GM23338 (cell line): Measurements from ENCODE around the gene AGAP1. TPM values are rescaled to one million over a fixed set of nuclear protein-coding genes. Genes with fewer than 3 reads are reported as not detected.

ENCODE experiments used
- EZH2 ChIP-seq: fragments of 200-600 bp; sonication (generic); IDR thresholded peaks from one replicate; pipeline ENCODE4 v1.8.0; 2017; ENCODE audit warnings: antibody characterized with exemption, mild to moderate bottlenecking, low read depth; ENCODE audit not compliant: unreplicated experiment
- EZH2phosphoT487 ChIP-seq: fragments of 200-600 bp; sonication (generic); IDR thresholded peaks from one replicate; pipeline ENCODE4 v1.8.1; 2018; ENCODE audit warnings: antibody characterized with exemption; ENCODE audit not compliant: unreplicated experiment
- JUNB ChIP-seq: IDR thresholded peaks from one replicate; pipeline ENCODE4 v1.6.1; 2016; ENCODE audit warnings: antibody characterized with exemption; ENCODE audit not compliant: unreplicated experiment
- NANOG ChIP-seq: IDR thresholded peaks from 2 replicates; pipeline ENCODE4 v1.6.1; 2016; ENCODE audit warnings: antibody characterized with exemption, borderline replicate concordance
- POLR2AphosphoS5 ChIP-seq: IDR thresholded peaks from 2 replicates; pipeline ENCODE4 v1.6.1; 2016; ENCODE audit warnings: antibody characterized with exemption, low read depth
- STAT1 ChIP-seq: IDR thresholded peaks from one replicate; pipeline ENCODE4 v1.6.1; 2016; ENCODE audit warnings: antibody characterized with exemption; ENCODE audit not compliant: unreplicated experiment
- ZNF331 ChIP-seq: fragments of 250-450 bp; sonication (Bioruptor Pico); IDR thresholded peaks from 2 replicates; pipeline ENCODE4 v1.5.0; 2020; ENCODE audit warnings: low read depth, mild to moderate bottlenecking, moderate library complexity
- polyA plus RNA-seq: library from polyadenylated mRNA; unstranded; fragments of >200 nt; fragmentation: Nextera tagmentation; extraction: Ambion mirVana; gene quantifications from 2 replicates; pipeline ENCODE4 v1.2.1, GENCODE V29; 2016
- total RNA-seq: library from RNA; depleted of rRNA; stranded (reverse); fragments of >200 nt; shearing (Covaris generic); gene quantifications from 2 replicates; pipeline ENCODE4 v1.2.3, GENCODE V29; 2014
- TF ChIP-seq, protein P1 (sequence below): fragments of 250-450 bp; sonication (Bioruptor Pico); IDR thresholded peaks from 2 replicates; pipeline ENCODE4 v1.5.0; 2020; ENCODE audit warnings: mild to moderate bottlenecking, moderate library complexity
- TF ChIP-seq, protein P2 (sequence below): IDR thresholded peaks from 2 replicates; pipeline ENCODE4 v1.6.1; 2016; ENCODE audit warnings: antibody characterized with exemption
- TF ChIP-seq, protein P3 (sequence below), 2 experiments: fragments of 200-600 bp in 1 of 2; sonication (generic) in 1 of 2; conservative IDR thresholded peaks; 2 replicates each; pipeline versions ENCODE4 v1.5.1 to v1.6.1; 2016 to 2017; ENCODE audit warnings: antibody characterized with exemption in 2 of 2, low read depth in 2 of 2, mild to moderate bottlenecking in 2 of 2, moderate library complexity in 1 of 2

The AGAP1 gene
- total and polyA plus RNA-seq, 2 experiments from 2014 or later: 13.3 to 27.9 TPM

DNA sequence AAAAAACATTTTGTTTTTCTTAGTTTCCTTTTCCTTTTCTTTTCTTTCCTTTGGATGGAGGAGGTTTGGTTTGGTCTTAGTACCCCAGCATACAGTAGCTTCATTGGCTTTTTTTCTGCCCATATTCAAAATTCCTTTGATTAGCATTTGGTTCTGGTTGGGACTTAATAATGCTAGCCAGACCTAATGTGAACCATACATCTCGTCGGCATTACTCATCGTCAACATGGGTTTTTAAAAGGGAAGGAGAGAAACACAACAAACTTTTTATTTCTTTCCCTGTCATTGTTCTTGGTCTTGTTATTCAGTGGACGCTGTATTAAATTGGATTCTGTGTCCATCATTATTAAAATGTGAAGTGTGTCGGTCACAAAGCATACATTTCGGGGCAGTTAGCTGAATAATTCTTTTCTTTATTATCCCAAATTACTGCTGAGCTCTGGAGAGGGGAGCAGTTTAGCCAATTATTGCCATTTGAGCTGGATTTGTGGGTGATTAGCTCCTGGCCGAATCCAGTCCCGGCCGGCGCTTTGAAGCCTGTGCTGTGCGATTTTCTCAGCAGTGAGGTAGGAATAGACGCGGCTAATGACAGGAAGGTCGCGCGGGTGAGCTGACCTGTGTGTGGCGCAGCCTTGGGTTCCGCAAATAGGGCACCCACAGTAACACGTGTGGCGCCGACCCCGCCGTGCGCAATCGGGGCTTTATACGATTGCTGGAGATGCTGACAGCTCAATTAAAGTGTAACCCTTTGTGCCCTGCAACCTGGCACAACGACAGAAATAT is 371.1 kb downstream of the AGAP1 start (continued):
- TF ChIP-seq, protein P1, sequence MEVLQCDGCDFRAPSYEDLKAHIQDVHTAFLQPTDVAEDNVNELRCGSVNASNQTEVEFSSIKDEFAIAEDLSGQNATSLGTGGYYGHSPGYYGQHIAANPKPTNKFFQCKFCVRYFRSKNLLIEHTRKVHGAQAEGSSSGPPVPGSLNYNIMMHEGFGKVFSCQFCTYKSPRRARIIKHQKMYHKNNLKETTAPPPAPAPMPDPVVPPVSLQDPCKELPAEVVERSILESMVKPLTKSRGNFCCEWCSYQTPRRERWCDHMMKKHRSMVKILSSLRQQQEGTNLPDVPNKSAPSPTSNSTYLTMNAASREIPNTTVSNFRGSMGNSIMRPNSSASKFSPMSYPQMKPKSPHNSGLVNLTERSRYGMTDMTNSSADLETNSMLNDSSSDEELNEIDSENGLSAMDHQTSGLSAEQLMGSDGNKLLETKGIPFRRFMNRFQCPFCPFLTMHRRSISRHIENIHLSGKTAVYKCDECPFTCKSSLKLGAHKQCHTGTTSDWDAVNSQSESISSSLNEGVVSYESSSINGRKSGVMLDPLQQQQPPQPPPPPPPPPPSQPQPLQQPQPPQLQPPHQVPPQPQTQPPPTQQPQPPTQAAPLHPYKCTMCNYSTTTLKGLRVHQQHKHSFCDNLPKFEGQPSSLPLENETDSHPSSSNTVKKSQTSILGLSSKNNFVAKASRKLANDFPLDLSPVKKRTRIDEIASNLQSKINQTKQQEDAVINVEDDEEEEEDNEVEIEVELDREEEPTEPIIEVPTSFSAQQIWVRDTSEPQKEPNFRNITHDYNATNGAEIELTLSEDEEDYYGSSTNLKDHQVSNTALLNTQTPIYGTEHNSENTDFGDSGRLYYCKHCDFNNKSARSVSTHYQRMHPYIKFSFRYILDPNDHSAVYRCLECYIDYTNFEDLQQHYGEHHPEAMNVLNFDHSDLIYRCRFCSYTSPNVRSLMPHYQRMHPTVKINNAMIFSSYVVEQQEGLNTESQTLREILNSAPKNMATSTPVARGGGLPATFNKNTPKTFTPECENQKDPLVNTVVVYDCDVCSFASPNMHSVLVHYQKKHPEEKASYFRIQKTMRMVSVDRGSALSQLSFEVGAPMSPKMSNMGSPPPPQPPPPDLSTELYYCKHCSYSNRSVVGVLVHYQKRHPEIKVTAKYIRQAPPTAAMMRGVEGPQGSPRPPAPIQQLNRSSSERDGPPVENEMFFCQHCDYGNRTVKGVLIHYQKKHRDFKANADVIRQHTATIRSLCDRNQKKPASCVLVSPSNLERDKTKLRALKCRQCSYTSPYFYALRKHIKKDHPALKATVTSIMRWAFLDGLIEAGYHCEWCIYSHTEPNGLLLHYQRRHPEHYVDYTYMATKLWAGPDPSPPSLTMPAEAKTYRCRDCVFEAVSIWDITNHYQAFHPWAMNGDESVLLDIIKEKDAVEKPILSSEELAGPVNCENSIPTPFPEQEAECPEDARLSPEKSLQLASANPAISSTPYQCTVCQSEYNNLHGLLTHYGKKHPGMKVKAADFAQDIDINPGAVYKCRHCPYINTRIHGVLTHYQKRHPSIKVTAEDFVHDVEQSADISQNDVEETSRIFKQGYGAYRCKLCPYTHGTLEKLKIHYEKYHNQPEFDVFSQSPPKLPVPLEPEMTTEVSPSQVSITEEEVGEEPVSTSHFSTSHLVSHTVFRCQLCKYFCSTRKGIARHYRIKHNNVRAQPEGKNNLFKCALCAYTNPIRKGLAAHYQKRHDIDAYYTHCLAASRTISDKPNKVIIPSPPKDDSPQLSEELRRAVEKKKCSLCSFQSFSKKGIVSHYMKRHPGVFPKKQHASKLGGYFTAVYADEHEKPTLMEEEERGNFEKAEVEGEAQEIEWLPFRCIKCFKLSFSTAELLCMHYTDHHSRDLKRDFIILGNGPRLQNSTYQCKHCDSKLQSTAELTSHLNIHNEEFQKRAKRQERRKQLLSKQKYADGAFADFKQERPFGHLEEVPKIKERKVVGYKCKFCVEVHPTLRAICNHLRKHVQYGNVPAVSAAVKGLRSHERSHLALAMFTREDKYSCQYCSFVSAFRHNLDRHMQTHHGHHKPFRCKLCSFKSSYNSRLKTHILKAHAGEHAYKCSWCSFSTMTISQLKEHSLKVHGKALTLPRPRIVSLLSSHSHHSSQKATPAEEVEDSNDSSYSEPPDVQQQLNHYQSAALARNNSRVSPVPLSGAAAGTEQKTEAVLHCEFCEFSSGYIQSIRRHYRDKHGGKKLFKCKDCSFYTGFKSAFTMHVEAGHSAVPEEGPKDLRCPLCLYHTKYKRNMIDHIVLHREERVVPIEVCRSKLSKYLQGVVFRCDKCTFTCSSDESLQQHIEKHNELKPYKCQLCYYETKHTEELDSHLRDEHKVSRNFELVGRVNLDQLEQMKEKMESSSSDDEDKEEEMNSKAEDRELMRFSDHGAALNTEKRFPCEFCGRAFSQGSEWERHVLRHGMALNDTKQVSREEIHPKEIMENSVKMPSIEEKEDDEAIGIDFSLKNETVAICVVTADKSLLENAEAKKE (CRISPR knock-in tag): no peak
- no peak for TF ChIP-seq NANOG
- TF ChIP-seq EZH2phosphoT487: no peak
- TF ChIP-seq, protein P2, sequence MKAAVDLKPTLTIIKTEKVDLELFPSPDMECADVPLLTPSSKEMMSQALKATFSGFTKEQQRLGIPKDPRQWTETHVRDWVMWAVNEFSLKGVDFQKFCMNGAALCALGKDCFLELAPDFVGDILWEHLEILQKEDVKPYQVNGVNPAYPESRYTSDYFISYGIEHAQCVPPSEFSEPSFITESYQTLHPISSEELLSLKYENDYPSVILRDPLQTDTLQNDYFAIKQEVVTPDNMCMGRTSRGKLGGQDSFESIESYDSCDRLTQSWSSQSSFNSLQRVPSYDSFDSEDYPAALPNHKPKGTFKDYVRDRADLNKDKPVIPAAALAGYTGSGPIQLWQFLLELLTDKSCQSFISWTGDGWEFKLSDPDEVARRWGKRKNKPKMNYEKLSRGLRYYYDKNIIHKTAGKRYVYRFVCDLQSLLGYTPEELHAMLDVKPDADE: no peak
- TF ChIP-seq JUNB: no peak
- no peak for TF ChIP-seq ZNF331 (CRISPR knock-in tag)
- TF ChIP-seq, protein P3, sequence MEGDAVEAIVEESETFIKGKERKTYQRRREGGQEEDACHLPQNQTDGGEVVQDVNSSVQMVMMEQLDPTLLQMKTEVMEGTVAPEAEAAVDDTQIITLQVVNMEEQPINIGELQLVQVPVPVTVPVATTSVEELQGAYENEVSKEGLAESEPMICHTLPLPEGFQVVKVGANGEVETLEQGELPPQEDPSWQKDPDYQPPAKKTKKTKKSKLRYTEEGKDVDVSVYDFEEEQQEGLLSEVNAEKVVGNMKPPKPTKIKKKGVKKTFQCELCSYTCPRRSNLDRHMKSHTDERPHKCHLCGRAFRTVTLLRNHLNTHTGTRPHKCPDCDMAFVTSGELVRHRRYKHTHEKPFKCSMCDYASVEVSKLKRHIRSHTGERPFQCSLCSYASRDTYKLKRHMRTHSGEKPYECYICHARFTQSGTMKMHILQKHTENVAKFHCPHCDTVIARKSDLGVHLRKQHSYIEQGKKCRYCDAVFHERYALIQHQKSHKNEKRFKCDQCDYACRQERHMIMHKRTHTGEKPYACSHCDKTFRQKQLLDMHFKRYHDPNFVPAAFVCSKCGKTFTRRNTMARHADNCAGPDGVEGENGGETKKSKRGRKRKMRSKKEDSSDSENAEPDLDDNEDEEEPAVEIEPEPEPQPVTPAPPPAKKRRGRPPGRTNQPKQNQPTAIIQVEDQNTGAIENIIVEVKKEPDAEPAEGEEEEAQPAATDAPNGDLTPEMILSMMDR (conservative IDR thresholded peaks at IDR 0.05; ENCODE audit: low read depth in 2 of 2): no peak
- no peak for TF ChIP-seq EZH2
- no peak for TF ChIP-seq STAT1
- TF ChIP-seq POLR2AphosphoS5: no peak
